Measurements from ENCODE around the gene FILIP1L. TPM values are rescaled to one million over a fixed set of nuclear protein-coding genes. Genes with fewer than 3 reads are reported as not detected.

FILIP1L gene
- total RNA-seq, 1 experiment from 2014 or later = 4.3 TPM

GRCh38 chr3:100029052-100029451 lies 85.2 kb downstream of the FILIP1L start:
- CTCF ChIA-PET = no interaction called here

DNA sequence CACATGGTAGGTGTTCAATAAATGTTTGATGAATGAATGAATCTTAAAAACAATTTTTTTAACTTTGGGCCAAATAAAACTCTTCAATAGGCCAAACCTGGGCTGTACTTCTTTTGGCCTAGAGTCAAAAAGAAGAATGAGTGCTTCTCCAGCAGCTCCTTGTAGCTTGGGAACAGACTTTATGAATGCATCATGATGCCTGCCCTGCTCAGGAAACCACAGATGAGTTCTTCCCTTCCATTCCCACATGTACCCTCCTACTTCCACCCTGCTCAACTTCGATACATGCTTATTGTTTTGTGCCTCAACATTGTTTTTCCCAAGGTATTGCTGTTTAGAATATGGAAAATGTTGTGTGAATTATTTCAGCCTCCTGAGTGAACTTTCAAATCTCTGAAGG lies 87.0 kb downstream of the FILIP1L start:
- BruUV-seq (replicated peaks) = no TSS peak
- no peak overlapping the region for H3K4me3 ChIP-seq (ENCODE audit: low read depth, low read length, poor library complexity, severe bottlenecking)
- POLR2A ChIA-PET (ENCODE audit: low non-redundant PET) = interaction anchor here (0.5 kb wide), 1 partner anchor 37 kb away, joined by 4 read pairs; no protein-coding TSS in a partner anchor
- DNase-seq (ENCODE audit: low spot score) = no peak
- intact Hi-C loops (cut with micrococcal nuclease; ENCODE audit: unreplicated experiment) = no loop called here
- TF ChIP-seq, protein P1, sequence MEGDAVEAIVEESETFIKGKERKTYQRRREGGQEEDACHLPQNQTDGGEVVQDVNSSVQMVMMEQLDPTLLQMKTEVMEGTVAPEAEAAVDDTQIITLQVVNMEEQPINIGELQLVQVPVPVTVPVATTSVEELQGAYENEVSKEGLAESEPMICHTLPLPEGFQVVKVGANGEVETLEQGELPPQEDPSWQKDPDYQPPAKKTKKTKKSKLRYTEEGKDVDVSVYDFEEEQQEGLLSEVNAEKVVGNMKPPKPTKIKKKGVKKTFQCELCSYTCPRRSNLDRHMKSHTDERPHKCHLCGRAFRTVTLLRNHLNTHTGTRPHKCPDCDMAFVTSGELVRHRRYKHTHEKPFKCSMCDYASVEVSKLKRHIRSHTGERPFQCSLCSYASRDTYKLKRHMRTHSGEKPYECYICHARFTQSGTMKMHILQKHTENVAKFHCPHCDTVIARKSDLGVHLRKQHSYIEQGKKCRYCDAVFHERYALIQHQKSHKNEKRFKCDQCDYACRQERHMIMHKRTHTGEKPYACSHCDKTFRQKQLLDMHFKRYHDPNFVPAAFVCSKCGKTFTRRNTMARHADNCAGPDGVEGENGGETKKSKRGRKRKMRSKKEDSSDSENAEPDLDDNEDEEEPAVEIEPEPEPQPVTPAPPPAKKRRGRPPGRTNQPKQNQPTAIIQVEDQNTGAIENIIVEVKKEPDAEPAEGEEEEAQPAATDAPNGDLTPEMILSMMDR (conservative IDR thresholded peaks at IDR 0.05; ENCODE audit: low read depth, low read length) = no peak
- no peak for TF ChIP-seq EZH2 (IDR thresholded peaks at IDR 0.05; ENCODE audit: borderline replicate concordance, low read depth, low read length, poor library complexity, severe bottlenecking)
- no peaks in the 10 kb centered on the region for H3K4me1 ChIP-seq (ENCODE audit: insufficient read depth, low read length, poor library complexity, severe bottlenecking)
- H3K9me3 ChIP-seq (ENCODE audit: low read depth, low read length, poor library complexity, severe bottlenecking) = no peaks in the 10 kb centered on the region
- no peak overlapping the region for H3K27ac ChIP-seq (ENCODE audit: low read depth, low read length, poor library complexity, severe bottlenecking)
- H3K36me3 ChIP-seq (ENCODE audit: insufficient read depth, low read length, poor library complexity, severe bottlenecking) = no peaks in the 10 kb centered on the region
- CTCF ChIA-PET = no interaction called here
- H3K27me3 ChIP-seq (replicated peaks; ENCODE audit: insufficient read depth, low read depth, low read length, poor library complexity) = no peaks in the 10 kb centered on the region

More at GRCh38 chr3:100029052-100029451, 85.2 kb downstream of the FILIP1L start:
- Histone ChIP-seq H3K4me3 (ENCODE audit: low read depth, low read length, poor library complexity, severe bottlenecking) (no peak overlapping the region), H3K27ac (ENCODE audit: low read depth, low read length, poor library complexity, severe bottlenecking) (no peak overlapping the region), H3K4me1 (ENCODE audit: insufficient read depth, low read length, poor library complexity, severe bottlenecking) (no peaks in the 10 kb centered on the region), H3K36me3 (ENCODE audit: insufficient read depth, low read length, poor library complexity, severe bottlenecking) (no peaks in the 10 kb centered on the region), H3K9me3 (ENCODE audit: low read depth, low read length, poor library complexity, severe bottlenecking) (no peaks in the 10 kb centered on the region), H3K27me3 (replicated peaks; ENCODE audit: insufficient read depth, low read depth, low read length, poor library complexity) (no peaks in the 10 kb centered on the region)
- no peak for TF ChIP-seq EZH2 (IDR thresholded peaks at IDR 0.05; ENCODE audit: borderline replicate concordance, low read depth, low read length, poor library complexity, severe bottlenecking)
- TF ChIP-seq, protein P1 (conservative IDR thresholded peaks at IDR 0.05; ENCODE audit: low read depth, low read length) = no peak
- no TSS peak for BruUV-seq (replicated peaks)
- POLR2A ChIA-PET (ENCODE audit: low non-redundant PET) = no interaction called here
- no peak for DNase-seq (ENCODE audit: low spot score)
- intact Hi-C loops (cut with micrococcal nuclease; ENCODE audit: unreplicated experiment) = no loop called here

- H3K9me3 ChIP-seq (ENCODE audit: low read depth, low read length, poor library complexity, severe bottlenecking) = no peaks in the 10 kb centered on the region
- no peak overlapping the region for H3K27ac ChIP-seq (ENCODE audit: low read depth, low read length, poor library complexity, severe bottlenecking)
- no peak for DNase-seq (ENCODE audit: low spot score)
- no TSS peak for BruUV-seq (replicated peaks)
- no peaks in the 10 kb centered on the region for H3K36me3 ChIP-seq (ENCODE audit: insufficient read depth, low read length, poor library complexity, severe bottlenecking)
- TF ChIP-seq, protein P1 (conservative IDR thresholded peaks at IDR 0.05; ENCODE audit: low read depth, low read length) = no peak
- no peak for TF ChIP-seq EZH2 (IDR thresholded peaks at IDR 0.05; ENCODE audit: borderline replicate concordance, low read depth, low read length, poor library complexity, severe bottlenecking)
- H3K4me1 ChIP-seq (ENCODE audit: insufficient read depth, low read length, poor library complexity, severe bottlenecking) = no peaks in the 10 kb centered on the region
- ChIA-PET POLR2A (ENCODE audit: low non-redundant PET) (no interaction called here), CTCF (no interaction called here)
- intact Hi-C loops (cut with micrococcal nuclease; ENCODE audit: unreplicated experiment) = no loop called here
- H3K27me3 ChIP-seq (replicated peaks; ENCODE audit: insufficient read depth, low read depth, low read length, poor library complexity) = no peaks in the 10 kb centered on the region
- H3K4me3 ChIP-seq (ENCODE audit: low read depth, low read length, poor library complexity, severe bottlenecking) = no peak overlapping the region
Measured at GRCh38 chr3:100024520-100025303, 89.6 kb downstream of the FILIP1L start.
